SU-DHL-6 (cell line): ENCODE data around the gene CLDN11.

ENCODE experiments used
- H2AFZ ChIP-seq: fragments of 200-600 bp; sonication (generic); 2 replicates; pipeline ENCODE4 v1.6.1; 2014; ENCODE audit warnings: low read depth, mild to moderate bottlenecking, moderate library complexity, mixed read lengths, antibody characterized with exemption, low read length; ENCODE audit not compliant: severe bottlenecking
- H3F3A ChIP-seq: fragments of 200-600 bp; shearing (Covaris generic); 2 replicates; pipeline ENCODE4 v1.6.0; 2016; ENCODE audit warnings: antibody characterized with exemption, mild to moderate bottlenecking; ENCODE audit not compliant: insufficient read depth
- H3K27ac ChIP-seq: fragments of 200-600 bp; sonication (generic); 2 replicates; pipeline ENCODE4 v1.5.1; 2016; ENCODE audit warnings: low read depth, mild to moderate bottlenecking, low read length, moderate library complexity, mixed read lengths
- H3K27me3 ChIP-seq: fragments of 200-600 bp; sonication (generic), shearing (Covaris generic); 2 replicates; pipeline ENCODE4 v1.6.0; 2014; ENCODE audit warnings: mild to moderate bottlenecking, low read length
- H3K36me3 ChIP-seq: fragments of 200-600 bp; sonication (generic); 2 replicates; pipeline ENCODE4 v1.6.1; 2014; ENCODE audit warnings: mild to moderate bottlenecking, low read length, mixed read lengths
- H3K4me2 ChIP-seq: fragments of 300-600, 200-600 bp; shearing (Covaris generic), sonication (generic); 2 replicates; pipeline ENCODE4 v1.6.0; 2014; ENCODE audit warnings: low read length, low read depth, mild to moderate bottlenecking; ENCODE audit not compliant: poor library complexity, severe bottlenecking
- H3K4me3 ChIP-seq: fragments of 200-600 bp; sonication (generic); 2 replicates; pipeline ENCODE4 v1.5.1; 2014; ENCODE audit warnings: antibody characterized with exemption, low read length, mild to moderate bottlenecking, mixed read lengths; ENCODE audit not compliant: insufficient read depth, poor library complexity, severe bottlenecking
- H3K79me2 ChIP-seq: fragments of 200-600 bp; sonication (generic); 2 replicates; pipeline ENCODE4 v1.6.1; 2014; ENCODE audit warnings: mild to moderate bottlenecking, low read length, moderate library complexity; ENCODE audit not compliant: insufficient read depth
- H3K9ac ChIP-seq: fragments of 200-600 bp; sonication (generic); 2 replicates; pipeline ENCODE4 v1.7.0; 2014; ENCODE audit warnings: mild to moderate bottlenecking, low read length
- H3K9me2 ChIP-seq: fragments of 200-600 bp; sonication (generic); replicated peaks from 2 replicates; pipeline ENCODE4 v1.6.1; 2014; ENCODE audit warnings: low read length; ENCODE audit not compliant: insufficient read depth
- H3K9me3 ChIP-seq: fragments of 200-600 bp; sonication (generic); 2 replicates; pipeline ENCODE4 v1.6.1; 2014; ENCODE audit warnings: low read length, mixed read lengths; ENCODE audit not compliant: insufficient read depth
- H4K20me1 ChIP-seq: fragments of 200-600 bp; sonication (generic); 2 replicates; pipeline ENCODE4 v1.6.1; 2014; ENCODE audit warnings: low read depth, mild to moderate bottlenecking, antibody characterized with exemption, low read length, moderate library complexity, mixed read lengths
- CTCF ChIP-seq: fragments of 200-600 bp; sonication (generic); IDR thresholded peaks from one replicate; pipeline ENCODE4 v1.5.1; 2017; ENCODE audit warnings: antibody characterized with exemption, mild to moderate bottlenecking, low read length, moderate library complexity; ENCODE audit not compliant: insufficient read depth, poor library complexity, severe bottlenecking
- EZH2phosphoT487 ChIP-seq: fragments of 200-600 bp; sonication (generic), shearing (Covaris generic); conservative IDR thresholded peaks from 2 replicates; pipeline ENCODE4 v1.6.1; 2018; ENCODE audit warnings: mild to moderate bottlenecking, antibody characterized with exemption, low read length, moderate library complexity, mixed read lengths

The CLDN11 gene

DNA sequence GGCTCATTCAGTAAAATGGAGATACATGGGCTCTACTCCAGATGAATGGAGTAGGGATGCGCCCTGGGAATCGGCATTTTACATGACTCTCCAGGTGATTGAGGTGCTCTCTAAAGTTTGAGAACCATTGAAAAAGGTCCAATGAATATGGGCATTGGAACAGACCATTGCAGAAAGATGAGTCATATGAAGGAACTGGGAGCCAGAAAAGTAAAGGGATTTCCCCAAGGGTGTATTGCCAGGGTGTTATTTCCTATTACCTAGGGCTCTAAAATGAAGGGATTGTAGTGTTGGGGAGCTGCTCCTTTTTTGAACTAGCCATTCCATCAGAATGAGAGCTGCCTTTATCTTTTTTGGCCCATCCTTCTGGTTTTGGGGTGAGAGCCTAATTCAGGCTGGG lies 21.7 kb downstream of the CLDN11 start:
- no peaks in the 10 kb centered on the region for H3K79me2 ChIP-seq
- H3K4me3 ChIP-seq: no peak overlapping the region
- H3K4me2 ChIP-seq: no peak overlapping the region
- H3F3A ChIP-seq: no peaks in the 10 kb centered on the region
- no peaks in the 10 kb centered on the region for H4K20me1 ChIP-seq
- H3K36me3 ChIP-seq: no peaks in the 10 kb centered on the region
- H2AFZ ChIP-seq: no peak overlapping the region
- no peak overlapping the region for H3K27ac ChIP-seq
- no peaks in the 10 kb centered on the region for H3K9me3 ChIP-seq
- H3K9ac ChIP-seq: no peak overlapping the region
- H3K27me3 ChIP-seq: no peaks in the 10 kb centered on the region
- TF ChIP-seq EZH2phosphoT487: no peak
- TF ChIP-seq CTCF: no peak
- H3K9me2 ChIP-seq: no peaks in the 10 kb centered on the region

DNA sequence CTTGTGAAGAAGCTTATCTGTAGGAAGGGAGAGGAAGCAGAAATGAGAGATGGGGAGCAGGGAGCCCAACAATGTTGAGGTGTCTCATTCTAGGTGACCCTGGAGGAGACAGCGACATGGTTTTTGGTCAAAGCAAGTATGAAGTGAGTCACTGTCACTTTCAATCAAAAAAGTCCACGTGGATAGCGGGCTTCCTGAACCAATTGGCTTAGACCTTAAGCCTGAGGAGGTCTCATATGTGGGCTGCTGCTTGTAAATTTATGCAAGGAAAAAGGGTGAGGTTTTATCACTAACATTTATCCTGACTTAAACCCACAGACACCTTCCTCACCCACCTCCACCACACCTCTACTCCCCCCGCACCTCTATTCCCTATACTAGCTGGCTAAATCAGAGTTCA lies 22.7 kb downstream of the CLDN11 start:
- Histone ChIP-seq H2AFZ (no peak overlapping the region), H3K9me2 (no peaks in the 10 kb centered on the region), H3F3A (no peaks in the 10 kb centered on the region), H3K4me2 (no peak overlapping the region), H3K27ac (no peak overlapping the region), H3K36me3 (no peaks in the 10 kb centered on the region), H3K79me2 (no peaks in the 10 kb centered on the region), H3K9me3 (no peaks in the 10 kb centered on the region), H3K27me3 (no peaks in the 10 kb centered on the region), H3K9ac (no peak overlapping the region), H3K4me3 (no peak overlapping the region), H4K20me1 (no peaks in the 10 kb centered on the region)
- TF ChIP-seq CTCF (no peak), EZH2phosphoT487 (no peak)

- H3K79me2 ChIP-seq: no peaks in the 10 kb centered on the region
- H2AFZ ChIP-seq: no peak overlapping the region
- no peaks in the 10 kb centered on the region for H3K9me3 ChIP-seq
- H3K9me2 ChIP-seq: no peaks in the 10 kb centered on the region
- H3K4me2 ChIP-seq: no peak overlapping the region
- H3F3A ChIP-seq: no peaks in the 10 kb centered on the region
- H3K27me3 ChIP-seq: no peaks in the 10 kb centered on the region
- H4K20me1 ChIP-seq: no peaks in the 10 kb centered on the region
- H3K4me3 ChIP-seq: no peak overlapping the region
- no peaks in the 10 kb centered on the region for H3K36me3 ChIP-seq
- H3K27ac ChIP-seq: no peak overlapping the region
- no peak overlapping the region for H3K9ac ChIP-seq
- TF ChIP-seq EZH2phosphoT487 (no peak), CTCF (no peak)
Observed at GRCh38 chr3:170442947-170443346, 24.3 kb downstream of the CLDN11 start.

DNA sequence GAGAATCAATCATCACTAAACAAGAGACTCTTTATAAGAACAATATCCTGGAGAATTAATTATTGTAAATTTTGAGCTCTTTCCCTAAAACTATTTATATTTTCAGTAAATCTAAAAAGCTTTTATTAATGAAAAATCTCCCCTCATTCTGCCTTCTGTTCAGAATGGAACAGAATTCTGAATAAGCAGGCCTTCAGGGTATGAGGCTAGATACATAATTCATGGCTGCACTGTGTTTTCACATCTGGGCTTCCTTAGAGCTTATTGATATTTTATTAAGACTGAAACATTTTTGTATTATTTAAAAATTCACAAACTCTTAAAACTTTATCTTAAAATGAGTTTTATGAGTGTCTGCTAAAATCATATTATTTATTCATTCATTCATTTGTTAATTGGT lies 24.8 kb downstream of the CLDN11 start:
- H3F3A ChIP-seq: no peaks in the 10 kb centered on the region
- TF ChIP-seq CTCF (no peak), EZH2phosphoT487 (no peak)
- no peak overlapping the region for H2AFZ ChIP-seq

More for the DNA sequence above, 24.8 kb downstream of the CLDN11 start:
- Histone ChIP-seq H3K4me3 (no peak overlapping the region), H3K36me3 (no peaks in the 10 kb centered on the region), H3K79me2 (no peaks in the 10 kb centered on the region), H3K9me3 (no peaks in the 10 kb centered on the region), H3K4me2 (no peak overlapping the region), H4K20me1 (no peaks in the 10 kb centered on the region), H3K9ac (no peak overlapping the region), H3K27me3 (no peaks in the 10 kb centered on the region), H3K9me2 (no peaks in the 10 kb centered on the region), H3K27ac (no peak overlapping the region)
